PC-9 (cell line): ENCODE data around the gene GYPC. TPM values are rescaled to one million over a fixed set of nuclear protein-coding genes. Genes with fewer than 3 reads are reported as not detected.

Source experiments
- BruUV-seq: library from RNA; stranded (reverse); fragments of 400-500 nt; replicated peaks from 2 replicates; lab custom pipeline; 2021; lab: Mats Ljungman, UMichigan
- CTCF ChIA-PET: fragments of 300-600 bp; sonication (Branson Sonifier 250); formaldehyde crosslinking; loops from one replicate; lab custom pipeline; 2022; ENCODE audit warnings: antibody characterized with exemption; lab: Charles Lee
- POLR2A ChIA-PET: fragments of 300-600 bp; sonication (Branson Sonifier 250); formaldehyde crosslinking; loops from one replicate; lab custom pipeline; 2022; ENCODE audit warnings: antibody characterized with exemption; ENCODE audit not compliant: unreplicated experiment; lab: Charles Lee
- DNase-seq, 2 experiments: peaks; one replicate each; pipeline versions ENCODE4 v3.0.0 to v3.0.0-alpha.2; 2015 to 2022; ENCODE audit warnings: mixed read lengths in 1 of 2
- H2AFZ ChIP-seq: fragments of 200-600 bp; sonication (generic); 2 replicates; pipeline ENCODE4 v1.8.1; 2017; ENCODE audit warnings: antibody characterized with exemption
- H3F3A ChIP-seq: fragments of 200-600 bp; sonication (generic); 2 replicates; pipeline ENCODE4 v1.8.1; 2017; ENCODE audit warnings: antibody characterized with exemption, mild to moderate bottlenecking, low read depth; ENCODE audit not compliant: insufficient read depth
- H3K27ac ChIP-seq: fragments of 200-600 bp; sonication (generic); 2 replicates; pipeline ENCODE4 v1.6.1; 2016; ENCODE audit warnings: mixed run types
- H3K27me3 ChIP-seq: fragments of 200-600 bp; sonication (generic); 2 replicates; pipeline ENCODE4 v1.6.1; 2016; ENCODE audit warnings: low read depth, mixed run types; ENCODE audit not compliant: insufficient read depth
- H3K36me3 ChIP-seq: fragments of 200-600 bp; sonication (generic); 2 replicates; pipeline ENCODE4 v1.6.1; 2016; ENCODE audit warnings: low read depth, mixed run types
- H3K4me1 ChIP-seq: fragments of 200-600 bp; sonication (generic); replicated peaks from 2 replicates; pipeline ENCODE4 v1.6.1; 2016; ENCODE audit warnings: mixed run types; ENCODE audit not compliant: insufficient read depth
- H3K4me2 ChIP-seq: fragments of 200-600 bp; sonication (generic); 2 replicates; pipeline ENCODE4 v1.6.1; 2017; ENCODE audit warnings: mixed run types
- H3K4me3 ChIP-seq: fragments of 200-600 bp; sonication (generic); 2 replicates; pipeline ENCODE4 v1.6.1; 2016; ENCODE audit warnings: mixed run types
- H3K79me2 ChIP-seq: fragments of 200-600 bp; sonication (generic); 2 replicates; pipeline ENCODE4 v1.6.1; 2017; ENCODE audit warnings: low read depth, mixed run types
- H3K9me2 ChIP-seq: fragments of 200-600 bp; sonication (generic); 2 replicates; pipeline ENCODE4 v1.8.1; 2017; ENCODE audit warnings: mild to moderate bottlenecking; ENCODE audit not compliant: insufficient read depth
- H3K9me3 ChIP-seq: fragments of 200-600 bp; sonication (generic); 2 replicates; pipeline ENCODE4 v1.8.1; 2016; ENCODE audit warnings: low read depth; ENCODE audit not compliant: insufficient read depth
- H4K20me1 ChIP-seq: fragments of 200-600 bp; sonication (generic); 2 replicates; pipeline ENCODE4 v1.8.1; 2017; ENCODE audit not compliant: insufficient read depth
- EZH2 ChIP-seq: fragments of 200-600 bp; sonication (generic); IDR thresholded peaks from 2 replicates; pipeline ENCODE4 v1.8.0; 2017; ENCODE audit warnings: antibody characterized with exemption, low read depth
- intact Hi-C: fragments of 100-400 bp; cut with micrococcal nuclease; formaldehyde crosslinking; loops from one replicate; pipeline ENCODE4 v1.10.0; 2022; ENCODE audit not compliant: unreplicated experiment
- total RNA-seq: library from RNA; stranded (reverse); gene quantifications from 2 replicates; pipeline ENCODE4 v1.2.3, GENCODE V29; 2021
- TF ChIP-seq, protein P1 (sequence below): fragments of 200-600 bp; sonication (generic); conservative IDR thresholded peaks from 2 replicates; pipeline ENCODE4 v1.6.1; 2017; ENCODE audit warnings: mixed run types, antibody characterized with exemption, mild to moderate bottlenecking, moderate library complexity

Gene GYPC
- total RNA-seq, 1 experiment from 2014 or later, result not detected

DNA sequence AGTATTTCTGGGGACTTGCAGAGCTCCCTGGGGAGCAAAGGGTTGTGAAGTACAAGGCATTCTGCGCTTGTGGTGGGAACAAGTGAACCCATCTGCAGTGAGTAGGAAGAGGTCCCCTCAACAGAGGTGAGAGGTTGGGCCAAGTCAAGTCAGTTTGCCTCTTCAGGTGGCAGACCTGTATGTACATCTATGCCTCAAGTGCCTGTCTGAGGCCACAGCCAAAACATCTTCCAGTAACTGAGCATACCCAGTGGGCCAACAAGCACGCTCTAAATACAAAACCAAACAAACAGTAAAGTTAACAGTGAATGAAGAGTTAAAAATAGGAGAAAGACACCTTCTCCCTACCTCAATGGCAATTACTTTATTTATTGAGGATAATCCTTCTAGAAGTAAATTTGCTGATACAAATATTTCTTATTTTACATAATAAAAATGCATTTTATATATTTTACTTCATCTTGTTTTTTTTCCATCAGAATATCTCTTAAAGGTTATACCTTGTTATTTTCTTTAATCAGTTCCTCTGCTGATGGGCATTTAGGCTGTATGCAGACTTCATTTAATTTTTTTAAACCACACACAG lies 2.5 kb downstream of the GYPC start:
- Histone ChIP-seq H3K36me3 (no peaks in the 10 kb centered on the region), H3K9me2 (no peaks in the 10 kb centered on the region), H3K9me3 (no peaks in the 10 kb centered on the region), H2AFZ (no peak overlapping the region), H4K20me1 (no peaks in the 10 kb centered on the region), H3K4me1 (no peaks in the 10 kb centered on the region), H3K4me2 (no peak overlapping the region), H3K79me2 (no peaks in the 10 kb centered on the region), H3K4me3 (no peak overlapping the region), H3F3A (no peaks in the 10 kb centered on the region), H3K27me3 (peaks cover 81% of the 10 kb centered on the region), H3K27ac (no peak overlapping the region)
- intact Hi-C loops, result no loop called here
- no peak for DNase-seq
- POLR2A ChIA-PET, result no interaction called here
- no peak for TF ChIP-seq EZH2
- TF ChIP-seq, protein P1, sequence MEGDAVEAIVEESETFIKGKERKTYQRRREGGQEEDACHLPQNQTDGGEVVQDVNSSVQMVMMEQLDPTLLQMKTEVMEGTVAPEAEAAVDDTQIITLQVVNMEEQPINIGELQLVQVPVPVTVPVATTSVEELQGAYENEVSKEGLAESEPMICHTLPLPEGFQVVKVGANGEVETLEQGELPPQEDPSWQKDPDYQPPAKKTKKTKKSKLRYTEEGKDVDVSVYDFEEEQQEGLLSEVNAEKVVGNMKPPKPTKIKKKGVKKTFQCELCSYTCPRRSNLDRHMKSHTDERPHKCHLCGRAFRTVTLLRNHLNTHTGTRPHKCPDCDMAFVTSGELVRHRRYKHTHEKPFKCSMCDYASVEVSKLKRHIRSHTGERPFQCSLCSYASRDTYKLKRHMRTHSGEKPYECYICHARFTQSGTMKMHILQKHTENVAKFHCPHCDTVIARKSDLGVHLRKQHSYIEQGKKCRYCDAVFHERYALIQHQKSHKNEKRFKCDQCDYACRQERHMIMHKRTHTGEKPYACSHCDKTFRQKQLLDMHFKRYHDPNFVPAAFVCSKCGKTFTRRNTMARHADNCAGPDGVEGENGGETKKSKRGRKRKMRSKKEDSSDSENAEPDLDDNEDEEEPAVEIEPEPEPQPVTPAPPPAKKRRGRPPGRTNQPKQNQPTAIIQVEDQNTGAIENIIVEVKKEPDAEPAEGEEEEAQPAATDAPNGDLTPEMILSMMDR, result no peak
- CTCF ChIA-PET, result no interaction called here
- no TSS peak for BruUV-seq

DNA sequence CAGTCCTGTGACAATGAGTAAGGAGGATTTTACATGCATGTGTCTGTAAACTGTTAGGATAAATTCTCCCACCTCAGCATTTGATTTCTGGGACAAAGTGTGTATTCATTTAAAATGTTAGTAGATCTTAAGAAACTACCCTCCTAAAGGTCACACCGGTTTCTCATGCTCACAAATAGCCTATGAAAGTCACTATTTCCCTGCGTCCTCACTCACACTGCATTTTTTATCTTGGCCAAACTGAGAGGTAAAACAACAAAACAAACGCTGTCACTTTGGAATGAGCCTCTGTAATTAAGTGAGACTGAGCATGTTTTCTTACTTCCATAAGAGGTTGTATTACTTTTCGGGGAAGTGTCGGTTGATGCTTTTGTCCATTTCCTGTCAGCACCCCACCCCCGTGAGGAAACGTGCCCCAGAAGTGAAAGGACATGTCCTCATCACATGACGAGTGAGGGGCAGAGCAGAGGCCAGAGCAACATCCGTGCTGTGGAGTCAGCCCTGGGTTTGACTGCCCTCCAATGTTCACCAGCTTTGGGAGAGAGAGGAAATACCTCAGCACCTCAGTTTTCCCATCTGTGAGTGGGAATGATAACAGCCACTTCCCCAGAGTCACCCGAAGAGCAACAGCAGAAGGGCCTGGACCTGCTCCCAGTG lies 3.1 kb downstream of the GYPC start:
- Histone ChIP-seq H3K4me2 (no peak overlapping the region), H3K79me2 (no peaks in the 10 kb centered on the region), H3K36me3 (no peaks in the 10 kb centered on the region), H3K27me3 (peaks cover 81% of the 10 kb centered on the region), H3F3A (no peaks in the 10 kb centered on the region), H2AFZ (no peak overlapping the region), H3K27ac (no peak overlapping the region), H3K4me3 (no peak overlapping the region), H3K4me1 (no peaks in the 10 kb centered on the region), H4K20me1 (no peaks in the 10 kb centered on the region), H3K9me3 (no peaks in the 10 kb centered on the region), H3K9me2 (no peaks in the 10 kb centered on the region)
- TF ChIP-seq, protein P1, result no peak
- TF ChIP-seq EZH2, result no peak
- CTCF ChIA-PET, result no interaction called here
- POLR2A ChIA-PET, result no interaction called here
- no TSS peak for BruUV-seq
- intact Hi-C loops, result no loop called here
- DNase-seq, result no peak

DNA sequence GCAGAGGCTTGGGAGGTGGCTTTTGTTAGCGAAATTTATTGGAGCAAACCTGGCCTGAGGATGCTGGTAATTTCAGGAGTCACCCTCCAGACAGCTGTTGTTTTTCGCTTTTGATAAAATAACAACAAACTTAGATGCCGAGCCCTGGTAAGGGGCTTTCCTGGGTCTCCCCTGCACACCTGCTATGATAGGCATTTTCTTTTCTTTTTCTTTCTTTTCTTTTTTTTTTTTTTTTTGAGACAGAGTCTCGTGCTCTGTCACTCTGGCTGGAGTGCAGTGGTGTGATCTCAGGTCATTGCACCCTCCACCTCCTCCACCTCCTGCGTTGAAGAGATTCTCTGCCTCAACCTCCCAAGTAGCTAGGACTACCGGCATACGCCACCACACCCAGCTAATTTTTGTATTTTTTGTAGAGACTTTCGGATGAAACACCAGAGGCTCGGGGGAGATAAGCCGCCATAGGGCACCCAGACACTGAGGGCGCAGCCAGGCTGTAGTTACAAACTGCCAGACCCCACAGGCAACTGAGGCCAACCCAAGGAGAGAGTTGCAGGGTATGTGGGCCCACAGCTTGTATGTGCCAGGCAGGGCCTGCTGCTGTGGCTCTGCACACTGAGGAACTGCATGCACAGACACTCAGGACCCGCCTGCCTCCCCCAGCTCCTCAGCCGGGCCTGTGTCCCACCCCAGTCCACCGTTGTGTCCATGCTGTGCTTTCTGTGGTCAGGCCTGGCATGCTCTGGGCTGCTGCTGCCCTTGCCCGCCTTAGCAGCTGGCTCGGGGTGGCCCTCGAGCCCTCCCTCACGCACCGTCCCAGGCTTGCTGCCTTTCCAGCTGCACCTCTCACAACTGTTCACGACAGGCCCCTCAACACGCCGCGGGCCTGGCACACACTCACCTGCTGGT lies 3.9 kb downstream of the GYPC start:
- Histone ChIP-seq H3K79me2 (no peaks in the 10 kb centered on the region), H3K27ac (no peak overlapping the region), H3K9me2 (no peaks in the 10 kb centered on the region), H3K4me3 (no peak overlapping the region), H3F3A (no peaks in the 10 kb centered on the region), H3K9me3 (no peaks in the 10 kb centered on the region), H2AFZ (no peak overlapping the region), H3K4me1 (no peaks in the 10 kb centered on the region), H4K20me1 (no peaks in the 10 kb centered on the region), H3K27me3 (peaks cover 83% of the 10 kb centered on the region), H3K36me3 (no peaks in the 10 kb centered on the region), H3K4me2 (no peak overlapping the region)
- intact Hi-C loops, result no loop called here
- TF ChIP-seq EZH2, result no peak
- TF ChIP-seq, protein P1, result no peak
- CTCF ChIA-PET, result no interaction called here
- POLR2A ChIA-PET, result no interaction called here
- no peak for DNase-seq
- no TSS peak for BruUV-seq
